Measurements from ENCODE around the gene C2orf74.

DNA sequence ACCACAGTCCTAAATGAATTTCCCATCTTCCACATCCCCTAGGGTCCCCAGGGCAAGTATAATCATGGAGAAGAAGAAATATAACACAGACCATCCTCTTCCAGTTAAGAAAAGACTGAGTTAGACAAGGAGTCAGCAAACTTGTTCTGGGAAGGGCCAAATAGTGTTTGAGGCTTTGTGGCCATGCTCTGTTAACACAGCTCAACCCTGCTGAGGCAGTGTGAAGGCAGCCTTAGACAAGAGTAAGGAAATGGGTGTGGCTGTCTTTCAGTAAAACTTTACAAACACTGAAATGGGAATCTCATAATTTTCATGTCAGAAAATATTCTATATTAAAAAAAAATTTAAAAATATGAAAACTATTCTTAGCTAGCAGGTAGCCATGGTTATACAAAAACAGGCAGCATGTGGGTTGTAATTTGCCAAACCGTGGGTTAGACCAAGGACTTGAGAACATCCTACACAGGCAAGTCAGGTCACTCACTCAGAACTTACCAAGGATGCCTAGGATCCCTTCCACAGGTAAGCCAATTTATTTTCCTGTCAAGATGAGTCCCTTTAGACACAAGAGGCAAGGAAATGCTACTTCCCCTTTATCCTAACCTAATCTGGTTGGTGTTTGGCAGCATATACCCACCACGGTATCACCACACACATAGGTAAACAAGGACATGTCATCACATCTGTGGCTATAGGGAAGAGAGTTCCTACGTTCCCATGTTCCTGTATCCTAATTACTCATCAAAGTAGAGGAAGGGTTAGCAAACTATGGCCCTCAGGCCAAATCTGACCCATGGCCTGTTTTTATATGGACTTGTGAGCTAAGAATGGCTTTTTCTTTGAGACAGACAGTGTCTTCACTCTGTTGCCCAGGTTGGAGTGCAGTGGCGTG, 31.9 kb downstream of the C2orf74 start:
- TF ChIP-seq, protein P1, sequence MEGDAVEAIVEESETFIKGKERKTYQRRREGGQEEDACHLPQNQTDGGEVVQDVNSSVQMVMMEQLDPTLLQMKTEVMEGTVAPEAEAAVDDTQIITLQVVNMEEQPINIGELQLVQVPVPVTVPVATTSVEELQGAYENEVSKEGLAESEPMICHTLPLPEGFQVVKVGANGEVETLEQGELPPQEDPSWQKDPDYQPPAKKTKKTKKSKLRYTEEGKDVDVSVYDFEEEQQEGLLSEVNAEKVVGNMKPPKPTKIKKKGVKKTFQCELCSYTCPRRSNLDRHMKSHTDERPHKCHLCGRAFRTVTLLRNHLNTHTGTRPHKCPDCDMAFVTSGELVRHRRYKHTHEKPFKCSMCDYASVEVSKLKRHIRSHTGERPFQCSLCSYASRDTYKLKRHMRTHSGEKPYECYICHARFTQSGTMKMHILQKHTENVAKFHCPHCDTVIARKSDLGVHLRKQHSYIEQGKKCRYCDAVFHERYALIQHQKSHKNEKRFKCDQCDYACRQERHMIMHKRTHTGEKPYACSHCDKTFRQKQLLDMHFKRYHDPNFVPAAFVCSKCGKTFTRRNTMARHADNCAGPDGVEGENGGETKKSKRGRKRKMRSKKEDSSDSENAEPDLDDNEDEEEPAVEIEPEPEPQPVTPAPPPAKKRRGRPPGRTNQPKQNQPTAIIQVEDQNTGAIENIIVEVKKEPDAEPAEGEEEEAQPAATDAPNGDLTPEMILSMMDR (conservative IDR thresholded peaks at IDR 0.05; ENCODE audit: low read length) = no peak
- no peak for TF ChIP-seq EZH2phosphoT487 (IDR thresholded peaks at IDR 0.05; ENCODE audit: borderline replicate concordance)
